ENCODE measurements around the gene STX11. TPM values are rescaled to one million over a fixed set of nuclear protein-coding genes. Genes with fewer than 3 reads are reported as not detected.

STX11 gene
- polyA plus RNA-seq, 2 donors: 3.9 to 7.1 TPM

- H3K36me3 ChIP-seq (ENCODE audit: control insufficient read depth in 2 of 2, insufficient read depth in 2 of 2, low read length in 1 of 2): no peaks in the 10 kb centered on the region
- 97% methylated on average over 2 of the region's 2 CpGs for WGBS, 2 donors
- no peak overlapping the region for H3K4me3 ChIP-seq (ENCODE audit: low read depth in 1 of 2, low read length in 2 of 2)
- no peaks in the 10 kb centered on the region for H3K27me3 ChIP-seq (ENCODE audit: control insufficient read depth in 1 of 2, insufficient read depth in 2 of 2, low read length in 2 of 2)
- no peak overlapping the region for H3K27ac ChIP-seq (ENCODE audit: low read depth in 2 of 2, low read length in 1 of 2)
- peaks cover 2 to 3% of the 10 kb centered on the region in 2 donors for H3K4me1 ChIP-seq (ENCODE audit: control insufficient read depth in 2 of 2, insufficient read depth in 2 of 2, low read length in 1 of 2)
- peaks cover 0 to 1% of the 10 kb centered on the region in 2 donors for H3K9me3 ChIP-seq (ENCODE audit: control insufficient read depth in 2 of 2, insufficient read depth in 1 of 2, low read depth in 1 of 2, low read length in 1 of 2)
Measured at GRCh38 chr6:144193181-144193580, 42.9 kb downstream of the STX11 start.

DNA sequence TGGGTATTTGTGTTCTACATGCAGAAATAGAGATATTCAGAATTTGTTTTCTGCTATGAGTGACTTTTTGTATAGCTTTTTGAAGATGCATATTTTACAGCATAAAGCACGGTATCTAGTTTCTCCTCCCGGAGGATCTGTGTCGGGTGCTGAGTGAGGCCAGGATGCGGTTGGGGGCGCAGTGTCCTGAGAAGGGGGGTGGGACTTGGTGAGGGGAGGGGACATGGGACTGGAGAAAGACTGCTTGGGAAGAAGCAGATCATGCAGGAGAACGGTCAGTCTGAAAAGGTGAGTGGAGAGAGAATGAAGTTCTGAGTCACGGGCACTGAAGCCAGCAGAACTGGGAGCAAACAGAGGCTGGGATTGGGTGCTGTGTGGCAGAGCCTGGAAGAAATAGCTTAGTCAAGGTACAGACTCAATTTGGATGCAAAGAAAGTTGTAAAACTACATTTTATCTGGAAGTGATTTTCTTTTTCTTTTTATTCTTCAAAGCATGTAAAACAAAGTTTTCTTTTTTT is 44.0 kb downstream of the STX11 start:
- 71 to 72% methylated on average over 7 of the region's 7 CpGs for WGBS, 2 donors
- Histone ChIP-seq H3K36me3 (ENCODE audit: control insufficient read depth in 2 of 2, insufficient read depth in 2 of 2, low read length in 1 of 2) (no peaks in the 10 kb centered on the region), H3K4me3 (ENCODE audit: low read depth in 1 of 2, low read length in 2 of 2) (no peak overlapping the region), H3K9me3 (ENCODE audit: control insufficient read depth in 2 of 2, insufficient read depth in 1 of 2, low read depth in 1 of 2, low read length in 1 of 2) (peaks cover 0 to 3% of the 10 kb centered on the region in 2 donors), H3K4me1 (ENCODE audit: control insufficient read depth in 2 of 2, insufficient read depth in 2 of 2, low read length in 1 of 2) (peaks cover 2 to 3% of the 10 kb centered on the region in 2 donors), H3K27ac (ENCODE audit: low read depth in 2 of 2, low read length in 1 of 2) (no peak overlapping the region), H3K27me3 (ENCODE audit: control insufficient read depth in 1 of 2, insufficient read depth in 2 of 2, low read length in 2 of 2) (no peaks in the 10 kb centered on the region)

DNA sequence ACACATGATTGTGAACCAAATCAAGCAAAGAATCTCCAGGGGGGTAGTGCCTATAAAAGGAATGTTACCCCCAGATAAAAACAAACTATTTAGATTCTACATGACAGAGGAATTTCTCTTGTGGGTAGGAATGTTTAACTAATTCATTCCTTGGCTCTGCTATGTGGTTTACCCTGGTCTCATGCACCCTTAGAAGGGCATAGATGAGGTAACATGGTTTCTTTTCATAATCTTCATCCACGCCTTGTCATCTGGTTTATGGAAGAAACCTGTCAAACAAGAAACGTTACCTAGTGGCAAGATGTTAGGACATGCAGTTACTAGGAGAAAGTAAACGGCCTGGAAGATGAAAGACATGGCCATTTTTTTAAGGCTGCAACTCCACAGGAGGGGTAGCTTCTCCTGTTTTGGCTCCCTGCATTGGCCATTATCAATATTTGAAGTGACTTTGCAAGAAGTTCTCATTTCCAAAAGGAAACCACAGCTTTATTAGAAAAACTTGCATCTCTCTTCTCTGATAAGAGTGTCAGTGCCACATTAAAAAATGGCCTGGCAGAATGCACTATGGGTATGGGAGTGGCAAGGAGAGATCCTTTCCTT is 45.5 kb downstream of the STX11 start:
- H3K9me3 ChIP-seq (ENCODE audit: control insufficient read depth in 2 of 2, insufficient read depth in 1 of 2, low read depth in 1 of 2, low read length in 1 of 2): peaks cover 0 to 5% of the 10 kb centered on the region in 2 donors
- peaks cover under 1% of the 10 kb centered on the region in 2 donors for H3K4me1 ChIP-seq (ENCODE audit: control insufficient read depth in 2 of 2, insufficient read depth in 2 of 2, low read length in 1 of 2)
- H3K4me3 ChIP-seq (ENCODE audit: low read depth in 1 of 2, low read length in 2 of 2): no peak overlapping the region
- no peaks in the 10 kb centered on the region for H3K36me3 ChIP-seq (ENCODE audit: control insufficient read depth in 2 of 2, insufficient read depth in 2 of 2, low read length in 1 of 2)
- no peaks in the 10 kb centered on the region for H3K27me3 ChIP-seq (ENCODE audit: control insufficient read depth in 1 of 2, insufficient read depth in 2 of 2, low read length in 2 of 2)
- H3K27ac ChIP-seq (ENCODE audit: low read depth in 2 of 2, low read length in 1 of 2): peak overlapping the region in 1 of 2 donors; percentile 65
- 33 to 42% methylated on average over 3 of the region's 3 CpGs for WGBS, 2 donors

GRCh38 chr6:144197919-144198318 is 47.6 kb downstream of the STX11 start:
- Histone ChIP-seq H3K9me3 (ENCODE audit: control insufficient read depth in 2 of 2, insufficient read depth in 1 of 2, low read depth in 1 of 2, low read length in 1 of 2) (peaks cover 5 to 10% of the 10 kb centered on the region in 2 donors), H3K4me1 (ENCODE audit: control insufficient read depth in 2 of 2, insufficient read depth in 2 of 2, low read length in 1 of 2) (no peaks in the 10 kb centered on the region), H3K27ac (ENCODE audit: low read depth in 2 of 2, low read length in 1 of 2) (no peak overlapping the region), H3K4me3 (ENCODE audit: low read depth in 1 of 2, low read length in 2 of 2) (no peak overlapping the region), H3K27me3 (ENCODE audit: control insufficient read depth in 1 of 2, insufficient read depth in 2 of 2, low read length in 2 of 2) (no peaks in the 10 kb centered on the region), H3K36me3 (ENCODE audit: control insufficient read depth in 2 of 2, insufficient read depth in 2 of 2, low read length in 1 of 2) (no peaks in the 10 kb centered on the region)
- 80 to 84% methylated on average over 3 of the region's 3 CpGs for WGBS, 2 donors

GRCh38 chr6:144202879-144203468 is 52.7 kb downstream of the STX11 start:
- Histone ChIP-seq H3K27ac (ENCODE audit: low read depth in 2 of 2, low read length in 1 of 2) (no peak overlapping the region), H3K4me1 (ENCODE audit: control insufficient read depth in 2 of 2, insufficient read depth in 2 of 2, low read length in 1 of 2) (no peaks in the 10 kb centered on the region), H3K4me3 (ENCODE audit: low read depth in 1 of 2, low read length in 2 of 2) (no peak overlapping the region), H3K9me3 (ENCODE audit: control insufficient read depth in 2 of 2, insufficient read depth in 1 of 2, low read depth in 1 of 2, low read length in 1 of 2) (peaks cover 7 to 10% of the 10 kb centered on the region in 2 donors), H3K27me3 (ENCODE audit: control insufficient read depth in 1 of 2, insufficient read depth in 2 of 2, low read length in 2 of 2) (no peaks in the 10 kb centered on the region), H3K36me3 (ENCODE audit: control insufficient read depth in 2 of 2, insufficient read depth in 2 of 2, low read length in 1 of 2) (no peaks in the 10 kb centered on the region)
- 76 to 80% methylated on average over 3 of the region's 3 CpGs for WGBS, 2 donors

DNA sequence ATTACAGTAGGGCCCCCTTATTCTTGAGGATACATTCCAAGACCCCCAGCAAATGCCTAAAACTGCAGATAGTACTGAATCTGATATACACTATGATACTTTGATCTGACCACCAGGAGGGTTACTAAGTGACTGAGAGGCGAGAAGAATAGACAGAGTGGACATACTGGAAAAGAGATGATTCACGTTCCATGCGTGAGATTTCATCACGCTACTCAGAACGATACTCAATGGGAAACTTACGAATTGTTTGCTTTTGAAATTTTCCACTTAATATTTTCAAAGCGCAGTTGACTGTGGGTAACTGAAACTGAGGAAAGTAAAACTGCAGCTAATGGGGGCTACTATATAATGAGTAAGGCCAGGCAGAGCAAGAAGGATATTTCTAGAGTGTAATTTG is 60.8 kb downstream of the STX11 start:
- no peak overlapping the region for H3K4me3 ChIP-seq (ENCODE audit: low read depth in 1 of 2, low read length in 2 of 2)
- peaks cover 0 to 3% of the 10 kb centered on the region in 2 donors for H3K4me1 ChIP-seq (ENCODE audit: control insufficient read depth in 2 of 2, insufficient read depth in 2 of 2, low read length in 1 of 2)
- 91% methylated on average over 7 of the region's 7 CpGs for WGBS, 2 donors
- H3K36me3 ChIP-seq (ENCODE audit: control insufficient read depth in 2 of 2, insufficient read depth in 2 of 2, low read length in 1 of 2): no peaks in the 10 kb centered on the region
- H3K27me3 ChIP-seq (ENCODE audit: control insufficient read depth in 1 of 2, insufficient read depth in 2 of 2, low read length in 2 of 2): no peaks in the 10 kb centered on the region
- no peak overlapping the region for H3K27ac ChIP-seq (ENCODE audit: low read depth in 2 of 2, low read length in 1 of 2)
- no peaks in the 10 kb centered on the region for H3K9me3 ChIP-seq (ENCODE audit: control insufficient read depth in 2 of 2, insufficient read depth in 1 of 2, low read depth in 1 of 2, low read length in 1 of 2)

GRCh38 chr6:144213315-144213714 is 63.0 kb downstream of the STX11 start:
- WGBS, 2 donors: 89% methylated on average over 5 of the region's 5 CpGs
- no peaks in the 10 kb centered on the region for H3K9me3 ChIP-seq (ENCODE audit: control insufficient read depth in 2 of 2, insufficient read depth in 1 of 2, low read depth in 1 of 2, low read length in 1 of 2)
- no peak overlapping the region for H3K27ac ChIP-seq (ENCODE audit: low read depth in 2 of 2, low read length in 1 of 2)
- peaks cover 0 to 3% of the 10 kb centered on the region in 2 donors for H3K4me1 ChIP-seq (ENCODE audit: control insufficient read depth in 2 of 2, insufficient read depth in 2 of 2, low read length in 1 of 2)
- H3K36me3 ChIP-seq (ENCODE audit: control insufficient read depth in 2 of 2, insufficient read depth in 2 of 2, low read length in 1 of 2): no peaks in the 10 kb centered on the region
- H3K27me3 ChIP-seq (ENCODE audit: control insufficient read depth in 1 of 2, insufficient read depth in 2 of 2, low read length in 2 of 2): no peaks in the 10 kb centered on the region
- no peak overlapping the region for H3K4me3 ChIP-seq (ENCODE audit: low read depth in 1 of 2, low read length in 2 of 2)

- Histone ChIP-seq H3K27ac (ENCODE audit: low read depth in 2 of 2, low read length in 1 of 2) (no peak overlapping the region), H3K9me3 (ENCODE audit: control insufficient read depth in 2 of 2, insufficient read depth in 1 of 2, low read depth in 1 of 2, low read length in 1 of 2) (no peaks in the 10 kb centered on the region), H3K36me3 (ENCODE audit: control insufficient read depth in 2 of 2, insufficient read depth in 2 of 2, low read length in 1 of 2) (no peaks in the 10 kb centered on the region), H3K27me3 (ENCODE audit: control insufficient read depth in 1 of 2, insufficient read depth in 2 of 2, low read length in 2 of 2) (no peaks in the 10 kb centered on the region), H3K4me1 (ENCODE audit: control insufficient read depth in 2 of 2, insufficient read depth in 2 of 2, low read length in 1 of 2) (peaks cover 0 to 3% of the 10 kb centered on the region in 2 donors), H3K4me3 (ENCODE audit: low read depth in 1 of 2, low read length in 2 of 2) (no peak overlapping the region)
- WGBS, 2 donors: 75 to 94% methylated on average over 2 of the region's 2 CpGs
Measured at GRCh38 chr6:144214029-144214428, 63.7 kb downstream of the STX11 start.

- Histone ChIP-seq H3K27ac (ENCODE audit: low read depth in 2 of 2, low read length in 1 of 2) (peak overlapping the region; percentile 92 to 98), H3K4me1 (ENCODE audit: control insufficient read depth in 2 of 2, insufficient read depth in 2 of 2, low read length in 1 of 2) (peaks cover 0 to 3% of the 10 kb centered on the region in 2 donors), H3K9me3 (ENCODE audit: control insufficient read depth in 2 of 2, insufficient read depth in 1 of 2, low read depth in 1 of 2, low read length in 1 of 2) (no peaks in the 10 kb centered on the region), H3K27me3 (ENCODE audit: control insufficient read depth in 1 of 2, insufficient read depth in 2 of 2, low read length in 2 of 2) (no peaks in the 10 kb centered on the region), H3K4me3 (ENCODE audit: low read depth in 1 of 2, low read length in 2 of 2) (no peak overlapping the region), H3K36me3 (ENCODE audit: control insufficient read depth in 2 of 2, insufficient read depth in 2 of 2, low read length in 1 of 2) (no peaks in the 10 kb centered on the region)
- 86 to 90% methylated on average over 16 of the region's 16 CpGs for WGBS, 2 donors
Measured at GRCh38 chr6:144214622-144215401, 64.5 kb downstream of the STX11 start.
